Measurements from ENCODE around the gene SSRP1.
"Not testable (repeated sequence)": the region's sequence is repeated elsewhere in the genome, so short reads cannot be mapped to it uniquely, and the experiment has no call there.

SSRP1 gene

GRCh38 chr11:57296205-57296604 is 39.5 kb downstream of the SSRP1 start:
- not testable (repeated sequence) for DNase-seq

GRCh38 chr11:57294225-57295131 is 41.2 kb downstream of the SSRP1 start:
- no peak for DNase-seq

- DNase-seq: no peak
Observed at GRCh38 chr11:57290288-57290687, 45.4 kb downstream of the SSRP1 start.

GRCh38 chr11:57288771-57289579 is 46.7 kb downstream of the SSRP1 start:
- no peak for DNase-seq

- no peak for DNase-seq
Observed at GRCh38 chr11:57287884-57288283, 47.8 kb downstream of the SSRP1 start.

GRCh38 chr11:57283231-57283990 is 52.3 kb downstream of the SSRP1 start:
- DNase-seq: no peak

- not testable (repeated sequence) for DNase-seq
Observed at GRCh38 chr11:57281546-57281945, 54.1 kb downstream of the SSRP1 start.

- no peak for DNase-seq
Observed at GRCh38 chr11:57279116-57279515, 56.6 kb downstream of the SSRP1 start.

- DNase-seq: no peak
Observed at GRCh38 chr11:57278721-57279095, 57.0 kb downstream of the SSRP1 start.

GRCh38 chr11:57277845-57278720 is 57.6 kb downstream of the SSRP1 start:
- DNase-seq: peak; percentile 64

- DNase-seq: no peak
Observed at GRCh38 chr11:57276971-57277675, 58.6 kb downstream of the SSRP1 start.

GRCh38 chr11:57276169-57276970 is 59.3 kb downstream of the SSRP1 start:
- no peak for DNase-seq

All from 8988T (cell line).